ENCODE results near the gene CIB4. TPM values are rescaled to one million over a fixed set of nuclear protein-coding genes. Genes with fewer than 3 reads are reported as not detected.

The CIB4 gene
- total RNA-seq, 8 experiments from 2014 or later: 0.50 to 1.00 TPM; not detected in 6

GRCh38 chr2:26579723-26580040 is 61.5 kb downstream of the CIB4 start:
- no peak for ATAC-seq (replicated peaks in 6 of 8)
- H3K4me1 ChIP-seq (replicated peaks in 1 of 2): peaks cover 0 to 3% of the 10 kb centered on the region in 2 donors
- WGBS, 10 experiments: 0 to 100% (median 67%) methylated on average over 1 to 5 of the region's 5 CpGs; no CpG with 5 or more reads in 3 of the 10 experiments
- in situ Hi-C loops (cut with MboI; ENCODE audit: low pct_unique_long_range_greater_than_20kb in 2 of 9, low sequenced_read_pairs in 9 of 9, unreplicated experiment in 9 of 9): loop anchor here in 1 of 9 experiments (5.0 kb wide), 1 partner anchor 72 kb away; no protein-coding TSS in a partner anchor
- H3K27ac ChIP-seq: no peak overlapping the region
- H3K4me3 ChIP-seq: no peak overlapping the region

GRCh38 chr2:26579025-26579722 is 62.0 kb downstream of the CIB4 start:
- WGBS, 10 experiments: 39 to 94% (median 76%) methylated on average over 3 to 7 of the region's 11 CpGs; no CpG with 5 or more reads in 3 of the 10 experiments
- in situ Hi-C loops (cut with MboI; ENCODE audit: low pct_unique_long_range_greater_than_20kb in 2 of 9, low sequenced_read_pairs in 9 of 9, unreplicated experiment in 9 of 9): no loop called here
- Histone ChIP-seq H3K4me1 (replicated peaks in 1 of 2) (peaks cover 0 to 3% of the 10 kb centered on the region in 2 donors), H3K4me3 (no peak overlapping the region), H3K27ac (no peak overlapping the region)
- no peak for ATAC-seq (replicated peaks in 6 of 8)

GRCh38 chr2:26578581-26578980 is 62.6 kb downstream of the CIB4 start:
- no peak for ATAC-seq (replicated peaks in 6 of 8)
- in situ Hi-C loops (cut with MboI; ENCODE audit: low pct_unique_long_range_greater_than_20kb in 2 of 9, low sequenced_read_pairs in 9 of 9, unreplicated experiment in 9 of 9): no loop called here
- no peak overlapping the region for H3K27ac ChIP-seq
- H3K4me1 ChIP-seq (replicated peaks in 1 of 2): peaks cover 0 to 3% of the 10 kb centered on the region in 2 donors
- H3K4me3 ChIP-seq: no peak overlapping the region
- 6 to 67% methylated on average over 3 of the region's 5 CpGs; no CpG with 5 or more reads in 8 of the 10 experiments for WGBS, 10 experiments

- 0 to 100% (median 100%) methylated on average over 1 of the region's 3 CpGs; no CpG with 5 or more reads in 5 of the 10 experiments for WGBS, 10 experiments
- ATAC-seq (replicated peaks in 6 of 8): peak in 5 of 8 experiments; percentile 20 to 49 (median 30)
- peaks cover 0 to 3% of the 10 kb centered on the region in 2 donors for H3K4me1 ChIP-seq (replicated peaks in 1 of 2)
- in situ Hi-C loops (cut with MboI; ENCODE audit: low pct_unique_long_range_greater_than_20kb in 2 of 9, low sequenced_read_pairs in 9 of 9, unreplicated experiment in 9 of 9): no loop called here
- H3K27ac ChIP-seq: no peak overlapping the region
- no peak overlapping the region for H3K4me3 ChIP-seq
Measured at GRCh38 chr2:26578113-26578458, 63.1 kb downstream of the CIB4 start.

GRCh38 chr2:26577442-26578112 is 63.6 kb downstream of the CIB4 start:
- 0 to 90% (median 18%) methylated on average over 2 to 16 of the region's 24 CpGs; no CpG with 5 or more reads in 4 of the 10 experiments for WGBS, 10 experiments
- in situ Hi-C loops (cut with MboI; ENCODE audit: low pct_unique_long_range_greater_than_20kb in 2 of 9, low sequenced_read_pairs in 9 of 9, unreplicated experiment in 9 of 9): no loop called here
- H3K4me1 ChIP-seq (replicated peaks in 1 of 2): peaks cover 0 to 6% of the 10 kb centered on the region in 2 donors
- ATAC-seq (replicated peaks in 6 of 8): peak; percentile 72 to 96 (median 88)
- no peak overlapping the region for H3K4me3 ChIP-seq
- H3K27ac ChIP-seq: no peak overlapping the region

GRCh38 chr2:26576565-26577441 is 64.4 kb downstream of the CIB4 start:
- ATAC-seq (replicated peaks in 6 of 8): peak in 2 of 8 experiments; percentile 42 to 67
- 20 to 100% (median 60%) methylated on average over 1 to 8 of the region's 17 CpGs; no CpG with 5 or more reads in 5 of the 10 experiments for WGBS, 10 experiments
- Histone ChIP-seq H3K4me3 (no peak overlapping the region), H3K4me1 (replicated peaks in 1 of 2) (peaks cover 0 to 9% of the 10 kb centered on the region in 2 donors), H3K27ac (no peak overlapping the region)
- in situ Hi-C loops (cut with MboI; ENCODE audit: low pct_unique_long_range_greater_than_20kb in 2 of 9, low sequenced_read_pairs in 9 of 9, unreplicated experiment in 9 of 9): no loop called here

GRCh38 chr2:26575836-26576564 is 65.2 kb downstream of the CIB4 start:
- in situ Hi-C loops (cut with MboI; ENCODE audit: low pct_unique_long_range_greater_than_20kb in 2 of 9, low sequenced_read_pairs in 9 of 9, unreplicated experiment in 9 of 9): no loop called here
- Histone ChIP-seq H3K27ac (no peak overlapping the region), H3K4me1 (replicated peaks in 1 of 2) (peaks cover 0 to 9% of the 10 kb centered on the region in 2 donors), H3K4me3 (no peak overlapping the region)
- no peak for ATAC-seq (replicated peaks in 6 of 8)
- WGBS, 10 experiments: 30 to 74% methylated on average over 2 to 3 of the region's 17 CpGs; no CpG with 5 or more reads in 8 of the 10 experiments

GRCh38 chr2:26574900-26575560 is 66.1 kb downstream of the CIB4 start:
- WGBS, 10 experiments: 64 to 100% (median 80%) methylated on average over 1 to 9 of the region's 17 CpGs; no CpG with 5 or more reads in 3 of the 10 experiments
- in situ Hi-C loops (cut with MboI; ENCODE audit: low pct_unique_long_range_greater_than_20kb in 2 of 9, low sequenced_read_pairs in 9 of 9, unreplicated experiment in 9 of 9): no loop called here
- no peak overlapping the region for H3K27ac ChIP-seq
- peak in 1 of 8 experiments; percentile 34 for ATAC-seq (replicated peaks in 6 of 8)
- H3K4me1 ChIP-seq (replicated peaks in 1 of 2): peaks cover 0 to 9% of the 10 kb centered on the region in 2 donors
- H3K4me3 ChIP-seq: no peak overlapping the region

GRCh38 chr2:26574066-26574899 is 66.9 kb downstream of the CIB4 start:
- in situ Hi-C loops (cut with MboI; ENCODE audit: low pct_unique_long_range_greater_than_20kb in 2 of 9, low sequenced_read_pairs in 9 of 9, unreplicated experiment in 9 of 9): no loop called here
- no peak overlapping the region for H3K27ac ChIP-seq
- ATAC-seq (replicated peaks in 6 of 8): no peak
- peaks cover 0 to 9% of the 10 kb centered on the region in 2 donors for H3K4me1 ChIP-seq (replicated peaks in 1 of 2)
- no peak overlapping the region for H3K4me3 ChIP-seq
- 10 to 100% (median 77%) methylated on average over 1 to 13 of the region's 15 CpGs; no CpG with 5 or more reads in 2 of the 10 experiments for WGBS, 10 experiments

- no peak overlapping the region for H3K27ac ChIP-seq
- WGBS, 10 experiments: 10 to 100% (median 79%) methylated on average over 1 to 12 of the region's 17 CpGs; no CpG with 5 or more reads in 1 of the 10 experiments
- H3K4me1 ChIP-seq (replicated peaks in 1 of 2): peaks cover 0 to 9% of the 10 kb centered on the region in 2 donors
- H3K4me3 ChIP-seq: no peak overlapping the region
- in situ Hi-C loops (cut with MboI; ENCODE audit: low pct_unique_long_range_greater_than_20kb in 2 of 9, low sequenced_read_pairs in 9 of 9, unreplicated experiment in 9 of 9): no loop called here
- no peak for ATAC-seq (replicated peaks in 6 of 8)
Measured at GRCh38 chr2:26573241-26573925, 67.8 kb downstream of the CIB4 start.

GRCh38 chr2:26572591-26572990 is 68.6 kb downstream of the CIB4 start:
- ATAC-seq (replicated peaks in 6 of 8): peak in 5 of 8 experiments; percentile 22 to 51 (median 48)
- in situ Hi-C loops (cut with MboI; ENCODE audit: low pct_unique_long_range_greater_than_20kb in 2 of 9, low sequenced_read_pairs in 9 of 9, unreplicated experiment in 9 of 9): no loop called here

More at GRCh38 chr2:26572591-26572990, 68.6 kb downstream of the CIB4 start:
- Histone ChIP-seq H3K4me3 (no peak overlapping the region), H3K27ac (no peak overlapping the region), H3K4me1 (replicated peaks in 1 of 2) (peaks cover 0 to 8% of the 10 kb centered on the region in 2 donors)
- WGBS, 10 experiments: 2 to 50% (median 29%) methylated on average over 1 to 6 of the region's 8 CpGs; no CpG with 5 or more reads in 3 of the 10 experiments
